Keratinocyte (primary cell): Measurements from ENCODE around the gene ULK4.

Experiments used
- EZH2 ChIP-seq: IDR thresholded peaks from one replicate; pipeline ENCODE4 v1.6.1; 2012; ENCODE audit warnings: inconsistent platforms, mild to moderate bottlenecking, low read length, moderate library complexity
- TF ChIP-seq, protein P1 (sequence below), 3 experiments: IDR thresholded peaks in 1 of 3; conservative IDR thresholded peaks in 1 of 3; optimal IDR thresholded peaks in 1 of 3; 2 replicates in 2 of 3; 3 replicates in 1 of 3; pipeline versions ENCODE3 to v1.5.1; 2011; ENCODE audit warnings: low read length in 3 of 3, mild to moderate bottlenecking in 3 of 3, moderate library complexity in 2 of 3, control low read depth in 1 of 3, inconsistent platforms in 1 of 3; ENCODE audit not compliant: insufficient read depth in 2 of 3; ENCODE audit errors: extremely low read depth in 1 of 3

DNA sequence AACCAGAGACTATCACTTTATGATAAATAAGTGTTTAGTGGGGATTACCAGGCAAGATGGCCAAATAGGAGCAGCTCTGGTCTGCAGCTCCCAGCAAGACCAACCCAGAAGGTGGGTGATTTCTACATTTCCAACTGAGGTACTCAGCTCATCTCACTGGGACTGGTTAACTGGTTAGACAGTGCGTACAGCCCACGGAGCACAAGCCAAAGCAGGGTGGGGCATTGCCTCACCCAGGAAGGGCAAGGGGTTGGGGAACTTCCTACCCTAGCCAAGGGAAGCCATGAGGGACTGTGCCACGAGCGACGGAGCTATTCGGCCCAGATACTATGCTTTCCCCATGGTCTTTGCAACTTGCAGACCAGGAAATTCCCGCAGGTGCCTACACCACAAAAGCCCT, 591.6 kb downstream of the ULK4 start:
- TF ChIP-seq, protein P1, sequence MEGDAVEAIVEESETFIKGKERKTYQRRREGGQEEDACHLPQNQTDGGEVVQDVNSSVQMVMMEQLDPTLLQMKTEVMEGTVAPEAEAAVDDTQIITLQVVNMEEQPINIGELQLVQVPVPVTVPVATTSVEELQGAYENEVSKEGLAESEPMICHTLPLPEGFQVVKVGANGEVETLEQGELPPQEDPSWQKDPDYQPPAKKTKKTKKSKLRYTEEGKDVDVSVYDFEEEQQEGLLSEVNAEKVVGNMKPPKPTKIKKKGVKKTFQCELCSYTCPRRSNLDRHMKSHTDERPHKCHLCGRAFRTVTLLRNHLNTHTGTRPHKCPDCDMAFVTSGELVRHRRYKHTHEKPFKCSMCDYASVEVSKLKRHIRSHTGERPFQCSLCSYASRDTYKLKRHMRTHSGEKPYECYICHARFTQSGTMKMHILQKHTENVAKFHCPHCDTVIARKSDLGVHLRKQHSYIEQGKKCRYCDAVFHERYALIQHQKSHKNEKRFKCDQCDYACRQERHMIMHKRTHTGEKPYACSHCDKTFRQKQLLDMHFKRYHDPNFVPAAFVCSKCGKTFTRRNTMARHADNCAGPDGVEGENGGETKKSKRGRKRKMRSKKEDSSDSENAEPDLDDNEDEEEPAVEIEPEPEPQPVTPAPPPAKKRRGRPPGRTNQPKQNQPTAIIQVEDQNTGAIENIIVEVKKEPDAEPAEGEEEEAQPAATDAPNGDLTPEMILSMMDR (optimal IDR thresholded peaks at IDR 0.05 in 1 of 3, IDR thresholded peaks at IDR 0.05 in 1 of 3, conservative IDR thresholded peaks at IDR 0.05 in 1 of 3; ENCODE audit: extremely low read depth in 1 of 3, insufficient read depth in 2 of 3, low read length in 3 of 3) = no peak
- no peak for TF ChIP-seq EZH2
